Measurements from ENCODE around the gene ZNF503.

Gene ZNF503

GRCh38 chr10:75427951-75428350 lies 26.4 kb upstream of the ZNF503 start:
- H3K4me3 ChIP-seq (ENCODE audit: low read depth, low read length) = no peak overlapping the region
- in situ Hi-C loops (cut with HindIII; ENCODE audit: low sequenced_read_pairs) = no loop called here
- TF ChIP-seq CTCF (IDR thresholded peaks at IDR 0.05; ENCODE audit: low read depth, low read length) = no peak
- DNase-seq (ENCODE audit: low read depth, low spot score) = no peak

DNA sequence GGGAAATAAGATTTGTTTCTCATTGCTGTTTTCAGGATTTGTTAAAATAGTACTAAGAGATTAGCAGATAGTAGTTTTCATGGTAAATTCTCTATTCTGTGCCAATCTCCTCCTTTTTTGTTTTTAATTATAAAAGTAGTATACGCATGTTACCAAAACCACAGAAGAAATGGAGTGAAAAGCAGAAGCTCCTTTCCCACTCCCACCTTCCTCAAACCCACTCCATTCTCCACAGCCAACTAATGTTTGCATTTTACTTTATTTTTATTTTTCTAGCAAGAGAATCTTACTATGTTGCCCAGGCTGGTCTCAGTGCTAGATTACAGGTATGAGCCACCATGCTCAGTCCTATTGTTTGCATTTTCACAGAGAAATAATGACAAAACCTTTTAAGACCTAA lies 25.3 kb upstream of the ZNF503 start:
- in situ Hi-C loops (cut with HindIII; ENCODE audit: low sequenced_read_pairs) = no loop called here
- no peak for DNase-seq (ENCODE audit: low read depth, low spot score)
- no peak for TF ChIP-seq CTCF (IDR thresholded peaks at IDR 0.05; ENCODE audit: low read depth, low read length)
- H3K4me3 ChIP-seq (ENCODE audit: low read depth, low read length) = no peak overlapping the region

- TF ChIP-seq CTCF (IDR thresholded peaks at IDR 0.05; ENCODE audit: low read depth, low read length) = no peak
- no peak for DNase-seq (ENCODE audit: low read depth, low spot score)
- no peak overlapping the region for H3K4me3 ChIP-seq (ENCODE audit: low read depth, low read length)
- in situ Hi-C loops (cut with HindIII; ENCODE audit: low sequenced_read_pairs) = no loop called here
These were observed 23.9 kb upstream of the ZNF503 start for GRCh38 chr10:75425291-75426079.

DNA sequence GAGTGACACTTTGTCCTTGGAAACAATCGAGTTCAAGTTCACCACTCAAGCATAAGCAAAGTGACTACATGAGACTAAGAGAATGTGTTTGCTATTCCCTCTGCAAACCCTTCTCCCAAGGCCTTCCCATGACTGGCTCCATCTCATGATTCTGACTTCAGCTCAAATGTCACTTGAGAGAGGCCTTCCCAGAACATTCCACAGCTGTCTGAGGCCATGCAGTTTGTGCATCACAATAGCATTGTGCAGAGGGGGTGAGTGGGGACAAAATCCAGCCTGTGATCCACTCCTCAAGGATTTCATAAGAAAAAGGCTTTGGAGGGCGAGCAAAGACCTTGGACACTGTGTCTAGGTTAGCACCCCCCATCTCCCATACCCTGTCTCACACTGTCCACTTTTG lies 23.0 kb upstream of the ZNF503 start:
- DNase-seq (ENCODE audit: low read depth, low spot score) = no peak
- in situ Hi-C loops (cut with HindIII; ENCODE audit: low sequenced_read_pairs) = no loop called here
- no peak for TF ChIP-seq CTCF (IDR thresholded peaks at IDR 0.05; ENCODE audit: low read depth, low read length)
- no peak overlapping the region for H3K4me3 ChIP-seq (ENCODE audit: low read depth, low read length)

DNA sequence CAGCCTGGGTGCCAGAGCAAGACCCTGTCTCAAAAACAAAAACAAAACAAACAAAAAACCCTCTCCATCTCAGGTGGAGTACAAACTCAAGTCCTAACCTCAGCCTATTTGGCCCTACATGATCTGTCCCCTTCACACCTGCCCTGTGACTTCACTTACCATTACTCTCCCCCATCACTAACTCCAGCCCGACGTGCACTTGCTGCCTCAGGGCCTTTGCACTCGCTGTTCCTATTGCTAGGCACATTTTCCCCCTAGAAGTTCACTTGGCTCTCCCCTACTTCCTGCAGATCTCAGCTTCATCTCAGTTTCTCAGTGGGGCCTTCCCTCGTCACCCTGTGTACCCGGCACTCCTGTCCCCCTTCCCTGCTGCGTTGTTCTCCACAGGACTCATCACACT lies 21.3 kb upstream of the ZNF503 start:
- H3K4me3 ChIP-seq (ENCODE audit: low read depth, low read length) = no peak overlapping the region

GRCh38 chr10:75418712-75419111 lies 17.1 kb upstream of the ZNF503 start:
- TF ChIP-seq CTCF (IDR thresholded peaks at IDR 0.05; ENCODE audit: low read depth, low read length) = no peak
- H3K4me3 ChIP-seq (ENCODE audit: low read depth, low read length) = no peak overlapping the region
- no peak for DNase-seq (ENCODE audit: low read depth, low spot score)
- in situ Hi-C loops (cut with HindIII; ENCODE audit: low sequenced_read_pairs) = no loop called here

More for the DNA sequence above, 21.3 kb upstream of the ZNF503 start:
- no peak for DNase-seq (ENCODE audit: low read depth, low spot score)
- in situ Hi-C loops (cut with HindIII; ENCODE audit: low sequenced_read_pairs) = no loop called here
- no peak for TF ChIP-seq CTCF (IDR thresholded peaks at IDR 0.05; ENCODE audit: low read depth, low read length)

All from astrocyte of the spinal cord (primary cell).